Ishikawa (cell line): ENCODE measurements around the gene CLEC10A.

Source experiments
- CEBPB ChIP-seq: IDR thresholded peaks from 2 replicates; pipeline ENCODE4 v1.6.1; 2012
- CREB1 ChIP-seq: IDR thresholded peaks from 2 replicates; pipeline ENCODE4 v1.6.1; 2012; ENCODE audit warnings: low read depth
- EGR1 ChIP-seq: IDR thresholded peaks from 2 replicates; pipeline ENCODE4 v1.6.1; 2012
- EP300 ChIP-seq: IDR thresholded peaks from 2 replicates; pipeline ENCODE4 v1.6.1; 2012; ENCODE audit warnings: borderline replicate concordance
- FOXM1 ChIP-seq: IDR thresholded peaks from 2 replicates; pipeline ENCODE4 v1.6.1; 2012; ENCODE audit warnings: low read depth, borderline replicate concordance
- NFIC ChIP-seq: IDR thresholded peaks from 2 replicates; pipeline ENCODE4 v1.6.1; 2012
- RAD21 ChIP-seq: IDR thresholded peaks from 2 replicates; pipeline ENCODE4 v1.6.1; 2012; ENCODE audit warnings: low read depth
- TAF1 ChIP-seq: IDR thresholded peaks from 2 replicates; pipeline ENCODE4 v1.6.1; 2012; ENCODE audit warnings: low read depth, mild to moderate bottlenecking
- TCF12 ChIP-seq: IDR thresholded peaks from 2 replicates; pipeline ENCODE4 v1.6.1; 2012; ENCODE audit warnings: low read depth
- TEAD4 ChIP-seq: IDR thresholded peaks from 2 replicates; pipeline ENCODE4 v1.6.1; 2012
- YY1 ChIP-seq: IDR thresholded peaks from 2 replicates; pipeline ENCODE4 v1.6.1; 2012; ENCODE audit warnings: low read depth
- ZBTB7A ChIP-seq: IDR thresholded peaks from 2 replicates; pipeline ENCODE4 v1.6.1; 2012; ENCODE audit warnings: low read depth
- TF ChIP-seq, protein P1 (sequence below): IDR thresholded peaks from 2 replicates; pipeline ENCODE4 v1.6.1; 2012
- TF ChIP-seq, protein P2 (sequence below): IDR thresholded peaks from 2 replicates; pipeline ENCODE4 v1.6.1; 2012; ENCODE audit warnings: low read depth, mild to moderate bottlenecking
- TF ChIP-seq, protein P3 (sequence below): IDR thresholded peaks from 2 replicates; pipeline ENCODE4 v1.6.1; 2012

CLEC10A gene

DNA sequence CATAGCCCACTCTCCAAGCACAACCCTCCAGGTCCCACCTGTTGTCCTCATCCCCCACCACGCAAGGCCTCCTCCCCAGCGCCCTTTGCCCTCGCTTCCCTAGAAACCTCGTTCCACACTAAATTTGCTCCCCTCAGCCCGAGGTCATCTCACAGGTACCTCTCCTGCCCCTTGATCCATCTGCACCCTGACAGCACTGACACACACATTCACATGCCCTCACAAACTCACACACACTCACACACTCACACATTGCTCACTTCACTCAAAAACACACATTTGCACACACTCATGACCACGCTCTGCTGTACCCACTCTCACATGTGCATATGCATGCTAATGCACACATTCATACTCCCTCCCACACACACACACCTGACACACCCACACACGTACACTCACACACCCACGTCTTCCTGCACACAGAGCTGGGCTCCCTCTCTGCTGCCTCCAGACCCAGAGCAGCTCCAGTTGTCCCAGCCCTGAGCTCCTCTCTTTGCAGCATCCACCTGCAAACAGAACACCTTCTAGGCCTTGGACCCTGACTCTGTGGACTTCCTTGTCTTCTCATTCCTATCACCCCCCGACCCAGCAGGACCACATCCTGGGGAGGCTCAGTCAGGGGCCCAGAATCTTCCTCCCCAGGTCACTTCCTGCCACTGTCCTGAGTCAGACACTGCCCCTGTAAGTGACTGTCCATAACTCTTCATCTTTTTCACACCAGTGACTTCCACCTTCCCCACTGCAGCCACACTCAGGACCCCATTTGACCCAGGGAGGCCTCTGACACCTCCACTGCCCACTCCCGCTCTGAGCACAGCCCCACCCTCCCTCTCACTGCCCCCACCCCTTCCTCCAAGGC is 29.6 kb upstream of the CLEC10A start:
- TF ChIP-seq RAD21, result no peak
- TF ChIP-seq FOXM1, result no peak

DNA sequence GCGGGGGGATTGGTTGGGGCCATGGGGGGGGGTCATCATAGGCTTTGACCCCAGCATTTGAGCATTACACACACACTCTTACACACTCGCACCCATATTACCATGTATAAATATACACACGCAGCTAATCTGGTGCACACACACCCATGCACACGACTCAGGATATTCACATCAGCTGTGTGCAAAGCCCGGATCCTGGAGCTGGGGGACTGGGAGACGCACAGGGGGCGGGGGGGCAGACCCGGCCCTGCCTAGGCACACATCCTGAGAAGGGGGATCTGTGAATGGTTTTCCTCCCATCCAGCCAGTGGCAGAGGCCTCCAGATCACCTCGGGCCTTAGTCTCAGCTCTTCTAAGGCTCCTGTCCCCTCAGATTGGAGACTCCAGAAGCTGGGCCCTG is 28.9 kb upstream of the CLEC10A start:
- no peak for TF ChIP-seq EGR1

DNA sequence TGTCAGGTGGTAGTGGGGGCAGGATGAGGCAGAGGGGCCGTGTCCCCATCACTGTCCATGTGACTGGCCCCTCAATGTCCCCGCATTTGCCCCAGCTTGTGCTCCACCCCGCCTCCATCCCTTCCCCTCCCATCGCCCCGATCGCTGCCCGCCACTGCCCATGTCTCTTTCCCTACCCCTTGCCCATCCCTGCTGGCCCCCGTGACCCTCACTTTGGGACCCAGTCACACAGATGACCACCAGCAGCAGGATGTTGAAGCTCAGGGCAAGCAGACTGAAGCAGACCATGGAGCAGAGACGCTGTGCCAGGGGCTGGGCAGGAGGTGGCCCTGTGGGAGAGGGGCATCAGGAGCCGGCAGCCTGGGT is 28.5 kb upstream of the CLEC10A start:
- TF ChIP-seq EGR1, result no peak
- no peak for TF ChIP-seq RAD21
- TF ChIP-seq CREB1, result no peak
- no peak for TF ChIP-seq CEBPB
- no peak for TF ChIP-seq TEAD4
- TF ChIP-seq TCF12, result no peak
- no peak for TF ChIP-seq ZBTB7A
- TF ChIP-seq, protein P1, sequence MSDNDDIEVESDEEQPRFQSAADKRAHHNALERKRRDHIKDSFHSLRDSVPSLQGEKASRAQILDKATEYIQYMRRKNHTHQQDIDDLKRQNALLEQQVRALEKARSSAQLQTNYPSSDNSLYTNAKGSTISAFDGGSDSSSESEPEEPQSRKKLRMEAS, result no peak
- no peak for TF ChIP-seq NFIC
- no peak for TF ChIP-seq EP300
- TF ChIP-seq, protein P2, sequence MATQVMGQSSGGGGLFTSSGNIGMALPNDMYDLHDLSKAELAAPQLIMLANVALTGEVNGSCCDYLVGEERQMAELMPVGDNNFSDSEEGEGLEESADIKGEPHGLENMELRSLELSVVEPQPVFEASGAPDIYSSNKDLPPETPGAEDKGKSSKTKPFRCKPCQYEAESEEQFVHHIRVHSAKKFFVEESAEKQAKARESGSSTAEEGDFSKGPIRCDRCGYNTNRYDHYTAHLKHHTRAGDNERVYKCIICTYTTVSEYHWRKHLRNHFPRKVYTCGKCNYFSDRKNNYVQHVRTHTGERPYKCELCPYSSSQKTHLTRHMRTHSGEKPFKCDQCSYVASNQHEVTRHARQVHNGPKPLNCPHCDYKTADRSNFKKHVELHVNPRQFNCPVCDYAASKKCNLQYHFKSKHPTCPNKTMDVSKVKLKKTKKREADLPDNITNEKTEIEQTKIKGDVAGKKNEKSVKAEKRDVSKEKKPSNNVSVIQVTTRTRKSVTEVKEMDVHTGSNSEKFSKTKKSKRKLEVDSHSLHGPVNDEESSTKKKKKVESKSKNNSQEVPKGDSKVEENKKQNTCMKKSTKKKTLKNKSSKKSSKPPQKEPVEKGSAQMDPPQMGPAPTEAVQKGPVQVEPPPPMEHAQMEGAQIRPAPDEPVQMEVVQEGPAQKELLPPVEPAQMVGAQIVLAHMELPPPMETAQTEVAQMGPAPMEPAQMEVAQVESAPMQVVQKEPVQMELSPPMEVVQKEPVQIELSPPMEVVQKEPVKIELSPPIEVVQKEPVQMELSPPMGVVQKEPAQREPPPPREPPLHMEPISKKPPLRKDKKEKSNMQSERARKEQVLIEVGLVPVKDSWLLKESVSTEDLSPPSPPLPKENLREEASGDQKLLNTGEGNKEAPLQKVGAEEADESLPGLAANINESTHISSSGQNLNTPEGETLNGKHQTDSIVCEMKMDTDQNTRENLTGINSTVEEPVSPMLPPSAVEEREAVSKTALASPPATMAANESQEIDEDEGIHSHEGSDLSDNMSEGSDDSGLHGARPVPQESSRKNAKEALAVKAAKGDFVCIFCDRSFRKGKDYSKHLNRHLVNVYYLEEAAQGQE, result no peak
- no peak for TF ChIP-seq FOXM1
- TF ChIP-seq TAF1, result no peak
- TF ChIP-seq, protein P3, sequence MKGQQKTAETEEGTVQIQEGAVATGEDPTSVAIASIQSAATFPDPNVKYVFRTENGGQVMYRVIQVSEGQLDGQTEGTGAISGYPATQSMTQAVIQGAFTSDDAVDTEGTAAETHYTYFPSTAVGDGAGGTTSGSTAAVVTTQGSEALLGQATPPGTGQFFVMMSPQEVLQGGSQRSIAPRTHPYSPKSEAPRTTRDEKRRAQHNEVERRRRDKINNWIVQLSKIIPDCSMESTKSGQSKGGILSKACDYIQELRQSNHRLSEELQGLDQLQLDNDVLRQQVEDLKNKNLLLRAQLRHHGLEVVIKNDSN, result no peak
- no peak for TF ChIP-seq YY1

DNA sequence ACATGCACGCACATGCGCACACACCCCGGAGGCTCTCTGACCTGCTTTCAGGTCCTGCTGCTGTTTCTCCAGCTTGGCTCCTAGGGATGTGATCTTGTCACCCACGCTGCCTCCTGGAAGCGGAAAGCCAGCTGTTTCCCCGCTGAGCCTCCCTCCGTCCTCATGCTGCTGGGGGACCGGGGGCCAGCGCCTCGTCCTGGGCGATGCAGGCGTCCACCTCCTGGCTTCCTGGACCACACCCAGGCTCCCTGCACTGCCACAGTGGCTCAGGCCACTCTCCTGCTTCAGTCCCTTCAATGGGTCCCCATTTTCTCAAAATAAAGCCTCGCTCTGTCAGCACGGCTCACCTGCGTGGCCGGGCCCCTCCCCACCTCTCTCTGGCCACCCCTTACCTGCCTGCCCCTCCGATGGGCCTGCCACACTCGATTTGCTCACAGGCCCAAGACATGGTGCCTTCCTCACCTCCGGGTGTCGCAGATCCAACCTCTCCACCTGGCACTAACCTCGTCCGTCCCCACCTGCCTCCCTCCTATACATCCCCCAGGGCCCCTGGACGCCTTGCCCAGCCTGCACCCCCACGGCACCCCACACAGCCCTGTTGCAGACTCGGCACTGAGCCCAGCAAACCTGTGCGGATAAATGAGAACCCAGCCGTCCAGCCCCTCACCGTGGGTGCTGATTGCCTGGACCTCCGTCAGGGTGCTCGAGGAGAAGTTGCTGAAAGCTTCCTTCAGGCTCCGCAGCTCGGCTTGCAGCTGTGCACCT is 27.9 kb upstream of the CLEC10A start:
- TF ChIP-seq, protein P3, result no peak
- TF ChIP-seq EGR1, result no peak
- no peak for TF ChIP-seq CEBPB
- no peak for TF ChIP-seq TEAD4

DNA sequence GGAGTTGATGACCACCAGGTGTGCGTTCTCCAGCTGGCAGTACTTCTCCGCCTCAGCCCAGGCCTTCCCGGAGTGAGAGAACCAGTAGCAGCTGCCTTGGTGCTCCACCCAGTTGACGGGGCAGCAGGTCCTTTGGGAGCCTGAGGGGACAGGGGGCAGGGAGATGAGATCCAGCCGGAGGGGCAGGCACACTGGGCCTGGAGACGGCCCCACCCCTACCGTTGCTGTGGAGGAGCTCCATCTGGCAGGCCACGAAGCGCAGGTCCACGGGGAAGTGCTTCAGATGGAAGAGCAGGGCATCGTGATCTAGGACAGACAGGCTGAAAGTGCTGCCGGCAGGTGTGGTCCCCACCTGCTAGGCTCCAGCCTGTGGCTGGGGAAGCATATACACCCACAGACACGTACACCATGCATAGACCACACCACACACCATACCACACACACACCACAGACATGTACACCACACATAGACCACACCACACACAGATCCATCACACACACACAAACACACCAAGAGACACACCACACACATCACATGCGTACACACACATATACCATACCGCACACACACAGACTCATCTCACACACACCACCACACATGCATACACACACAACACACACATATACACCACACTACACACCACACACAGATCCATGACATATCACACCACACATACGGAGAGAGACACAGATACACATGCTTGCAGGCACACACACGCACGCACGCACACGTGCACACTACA is 27.1 kb upstream of the CLEC10A start:
- no peak for TF ChIP-seq TCF12

DNA sequence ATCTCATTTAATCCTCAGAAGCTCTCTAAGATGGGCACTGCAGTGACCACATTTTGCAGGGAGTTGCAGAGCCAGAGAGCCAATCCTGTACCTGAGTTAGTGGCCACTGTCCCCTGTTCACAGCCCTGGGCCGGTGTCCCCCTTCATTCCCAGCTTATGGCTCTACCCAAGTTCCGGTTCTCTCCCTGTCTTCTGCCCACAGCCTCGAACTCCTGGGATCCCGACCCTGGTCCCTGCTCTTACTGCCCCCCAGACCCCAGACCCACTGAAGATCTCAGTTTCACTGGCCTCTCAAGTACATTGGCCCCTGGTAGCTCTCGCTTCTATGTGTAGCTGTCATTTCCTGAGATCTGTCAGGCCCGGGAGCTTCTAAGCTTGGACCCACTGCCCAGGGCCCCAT is 22.4 kb upstream of the CLEC10A start:
- TF ChIP-seq, protein P2, result no peak
- TF ChIP-seq EP300, result no peak
- TF ChIP-seq CREB1, result no peak
- TF ChIP-seq, protein P1, result no peak
